Liver (tissue), 9 donors: ENCODE data around the gene WWOX. TPM values are rescaled to one million over a fixed set of nuclear protein-coding genes. Genes with fewer than 3 reads are reported as not detected.

Source experiments
- DNase-seq: peaks from one replicate; pipeline ENCODE4 v3.0.0-alpha.2; 2017; ENCODE audit warnings: low spot score
- H3K27ac ChIP-seq, 2 donors: one replicate each; pipeline ENCODE4 v1.7.0; 2013; ENCODE audit warnings: inconsistent platforms in 2 of 2, low read length in 2 of 2, control low read depth in 1 of 2, low read depth in 1 of 2, mild to moderate bottlenecking in 1 of 2
- H3K27me3 ChIP-seq, 4 donors: one replicate each; pipeline versions ENCODE4 v1.6.1 to v1.7.0; 2013; ENCODE audit warnings: low read length in 3 of 4, inconsistent platforms in 1 of 4, mild to moderate bottlenecking in 1 of 4, moderate library complexity in 1 of 4; ENCODE audit not compliant: control insufficient read depth in 4 of 4, insufficient read depth in 4 of 4
- H3K36me3 ChIP-seq, 4 donors: one replicate each; pipeline versions ENCODE4 v1.6.1 to v1.7.0; 2013; ENCODE audit warnings: low read length in 3 of 4, mild to moderate bottlenecking in 3 of 4, low read depth in 1 of 4, moderate library complexity in 1 of 4; ENCODE audit not compliant: control insufficient read depth in 4 of 4, insufficient read depth in 3 of 4
- H3K4me1 ChIP-seq, 4 donors: one replicate each; pipeline versions ENCODE4 v1.6.1 to v1.7.0; 2013; ENCODE audit warnings: low read length in 3 of 4, mild to moderate bottlenecking in 3 of 4, moderate library complexity in 1 of 4; ENCODE audit not compliant: control insufficient read depth in 4 of 4, insufficient read depth in 4 of 4
- H3K4me3 ChIP-seq, 3 donors: one replicate each; pipeline versions ENCODE4 v1.6.1 to v1.7.0; 2013; ENCODE audit warnings: low read length in 3 of 3, control low read depth in 1 of 3, low read depth in 1 of 3, mild to moderate bottlenecking in 1 of 3
- H3K9ac ChIP-seq, 2 donors: one replicate each; pipeline ENCODE4 v1.7.0; 2013; ENCODE audit warnings: low read length in 2 of 2, mild to moderate bottlenecking in 2 of 2, moderate library complexity in 2 of 2, control low read depth in 1 of 2, low read depth in 1 of 2
- H3K9me3 ChIP-seq, 4 donors: one replicate each; pipeline versions ENCODE4 v1.6.1 to v1.7.0; 2013; ENCODE audit warnings: low read length in 3 of 4; ENCODE audit not compliant: control insufficient read depth in 4 of 4
- CTCF ChIP-seq: fragments of 150-350 bp; IDR thresholded peaks from 2 replicates; pipeline ENCODE4 v1.5.1; 2017; ENCODE audit warnings: improper control_type of control experiment, low read depth, low read length; ENCODE audit not compliant: missing input control
- EGR1 ChIP-seq, 2 donors: IDR thresholded peaks; 2 replicates each; pipeline ENCODE4 v1.6.1; 2016 to 2018; ENCODE audit warnings: antibody characterized with exemption in 2 of 2, low read depth in 2 of 2
- FOXA1 ChIP-seq: IDR thresholded peaks from 2 replicates; pipeline ENCODE4 v1.6.1; 2016; ENCODE audit warnings: antibody characterized with exemption
- FOXA2 ChIP-seq: IDR thresholded peaks from 2 replicates; pipeline ENCODE4 v1.6.1; 2016; ENCODE audit warnings: antibody characterized with exemption
- GABPA ChIP-seq, 2 donors: IDR thresholded peaks in 1 of 2; conservative IDR thresholded peaks in 1 of 2; 2 replicates each; pipeline ENCODE4 v1.6.1; 2016; ENCODE audit warnings: antibody characterized with exemption in 2 of 2, mild to moderate bottlenecking in 1 of 2, moderate library complexity in 1 of 2
- HNF4A ChIP-seq, 2 donors: conservative IDR thresholded peaks; 2 replicates each; pipeline ENCODE4 v1.6.1; 2016; ENCODE audit warnings: antibody characterized with exemption in 2 of 2, mild to moderate bottlenecking in 2 of 2
- HNF4G ChIP-seq: IDR thresholded peaks from 2 replicates; pipeline ENCODE4 v1.6.1; 2016; ENCODE audit warnings: antibody characterized with exemption
- JUND ChIP-seq, 2 donors: IDR thresholded peaks; 2 replicates each; pipeline ENCODE4 v1.6.1; 2016; ENCODE audit warnings: antibody characterized with exemption in 2 of 2
- MAX ChIP-seq: IDR thresholded peaks from 2 replicates; pipeline ENCODE4 v1.6.1; 2016; ENCODE audit warnings: antibody characterized with exemption
- NR2F2 ChIP-seq: IDR thresholded peaks from 2 replicates; pipeline ENCODE4 v1.6.1; 2016; ENCODE audit warnings: antibody characterized with exemption
- RAD21 ChIP-seq, 2 donors: IDR thresholded peaks; 2 replicates each; pipeline ENCODE4 v1.6.1; 2016; ENCODE audit warnings: antibody characterized with exemption in 2 of 2, mild to moderate bottlenecking in 2 of 2
- REST ChIP-seq: IDR thresholded peaks from 2 replicates; pipeline ENCODE4 v1.6.1; 2016; ENCODE audit warnings: antibody characterized with exemption, mild to moderate bottlenecking
- RXRA ChIP-seq, 2 donors: IDR thresholded peaks; 2 replicates each; pipeline ENCODE4 v1.6.1; 2017 to 2018; ENCODE audit warnings: antibody characterized with exemption in 2 of 2, mild to moderate bottlenecking in 1 of 2
- SP1 ChIP-seq: IDR thresholded peaks from 2 replicates; pipeline ENCODE4 v1.6.1; 2018; ENCODE audit warnings: antibody characterized with exemption, mild to moderate bottlenecking
- TAF1 ChIP-seq: conservative IDR thresholded peaks from 2 replicates; pipeline ENCODE4 v1.6.1; 2016; ENCODE audit warnings: antibody characterized with exemption, mild to moderate bottlenecking
- YY1 ChIP-seq: IDR thresholded peaks from 2 replicates; pipeline ENCODE4 v1.6.1; 2016; ENCODE audit warnings: antibody characterized with exemption, mild to moderate bottlenecking
- WGBS: extraction: QIAGEN DNeasy Blood & Tissue Kit; methylation state at CpG from one replicate; pipeline ENCODE4 v1.1.7; 2013; 5-methylcytosine and 5-hydroxymethylcytosine counted together
- polyA plus RNA-seq, 2 donors: library from polyadenylated mRNA; stranded (reverse) in 1 of 2; unstranded in 1 of 2; fragments of 200-250 nt in 1 of 2; fragments of >200 nt in 1 of 2; fragmentation: Nextera tagmentation in 1 of 2; extraction: Ambion mirVana in 1 of 2; gene quantifications; one replicate each; pipeline versions ENCODE4 v1.2.1 to v1.2.3, GENCODE V29; 2013 to 2015
- total RNA-seq, 2 donors: library from RNA; depleted of rRNA; stranded (reverse); fragments of >200 nt; gene quantifications; one replicate each; pipeline ENCODE4 v1.2.3, GENCODE V29; 2014
- TF ChIP-seq, protein P1 (sequence below): IDR thresholded peaks from 2 replicates; pipeline ENCODE4 v1.6.1; 2016; ENCODE audit warnings: antibody characterized with exemption
- TF ChIP-seq, protein P2 (sequence below): IDR thresholded peaks from 2 replicates; pipeline ENCODE4 v1.6.1; 2016; ENCODE audit warnings: antibody characterized with exemption
- donor health status: healthy.
- donor health status: healthy.
- donor health status: healthy.
- donor health status: healthy.
- donor health status: healthy.

Gene WWOX
- total and polyA plus RNA-seq, 4 donors: 9.8 to 46.0 (median 15.3) TPM

DNA sequence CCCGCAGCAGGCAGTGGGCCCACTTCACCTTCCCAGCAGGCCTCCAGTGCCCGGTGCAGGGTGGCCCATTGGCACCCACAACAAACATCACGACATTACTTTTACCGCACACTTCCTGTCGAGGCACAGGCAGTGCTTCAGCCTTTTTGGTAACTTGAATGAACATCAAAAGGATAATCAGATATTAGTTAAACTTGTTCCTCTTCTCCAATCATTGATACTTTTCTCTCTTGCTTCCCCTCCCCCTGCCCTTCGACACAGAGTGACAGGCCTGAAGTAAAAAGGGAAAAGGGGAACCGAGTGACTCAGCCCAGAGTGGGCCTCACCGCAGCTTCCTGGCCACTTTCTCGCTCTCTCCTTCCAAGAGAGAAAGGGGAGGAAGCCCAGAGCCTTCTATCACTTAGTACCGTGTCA is 994.1 kb downstream of the WWOX start:
- no peak overlapping the region for H3K27ac ChIP-seq
- 80% methylated on average over 10 of the region's 10 CpGs for WGBS
- no peak overlapping the region for H3K9ac ChIP-seq
- no peaks in the 10 kb centered on the region for H3K9me3 ChIP-seq
- TF ChIP-seq EGR1 (IDR thresholded peaks at IDR 0.05; ENCODE audit: low read depth in 2 of 2) (no peak), HNF4A (conservative IDR thresholded peaks at IDR 0.05) (no peak), RAD21 (IDR thresholded peaks at IDR 0.05) (no peak), CTCF (no peak), FOXA2 (no peak), TAF1 (no peak), YY1 (no peak), JUND (IDR thresholded peaks at IDR 0.05) (no peak)
- TF ChIP-seq, protein P1, sequence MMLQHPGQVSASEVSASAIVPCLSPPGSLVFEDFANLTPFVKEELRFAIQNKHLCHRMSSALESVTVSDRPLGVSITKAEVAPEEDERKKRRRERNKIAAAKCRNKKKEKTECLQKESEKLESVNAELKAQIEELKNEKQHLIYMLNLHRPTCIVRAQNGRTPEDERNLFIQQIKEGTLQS: no peak
- H3K27me3 ChIP-seq: no peaks in the 10 kb centered on the region
- H3K36me3 ChIP-seq: no peaks in the 10 kb centered on the region
- DNase-seq: no peak
- no peak overlapping the region for H3K4me3 ChIP-seq
- H3K4me1 ChIP-seq: peaks cover 0 to 4% (median 0%) of the 10 kb centered on the region in 4 donors

DNA sequence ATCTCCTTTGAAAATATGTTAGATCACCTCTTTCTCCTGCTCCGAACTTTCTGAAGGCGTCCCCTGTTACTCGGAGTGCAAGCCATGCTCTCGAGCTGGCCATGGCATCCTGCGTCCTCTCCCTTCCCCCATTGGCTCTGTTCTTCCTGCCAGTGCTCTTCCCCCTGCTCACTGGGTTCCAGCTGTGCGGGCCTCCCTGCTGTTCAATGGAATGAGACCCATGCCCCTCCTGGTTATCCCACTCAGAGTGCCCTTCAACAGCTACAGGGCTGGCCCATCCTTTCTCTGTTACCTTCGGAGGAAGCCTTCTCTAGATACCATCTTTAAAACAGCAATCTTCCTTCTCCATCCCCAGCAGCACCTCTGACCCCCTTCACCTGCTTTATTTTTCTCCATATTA is 996.8 kb downstream of the WWOX start:
- H3K9me3 ChIP-seq: no peaks in the 10 kb centered on the region
- H3K4me1 ChIP-seq: no peaks in the 10 kb centered on the region
- 95% methylated on average over 7 of the region's 7 CpGs for WGBS
- no peaks in the 10 kb centered on the region for H3K27me3 ChIP-seq
- no peak for DNase-seq
- TF ChIP-seq JUND (IDR thresholded peaks at IDR 0.05): no peak
- TF ChIP-seq REST: no peak
- TF ChIP-seq NR2F2: no peak
- TF ChIP-seq FOXA2: no peak
- no peak for TF ChIP-seq EGR1 (IDR thresholded peaks at IDR 0.05; ENCODE audit: low read depth in 2 of 2)
- no peak for TF ChIP-seq RAD21 (IDR thresholded peaks at IDR 0.05)
- TF ChIP-seq MAX: no peak
- TF ChIP-seq, protein P1: no peak
- TF ChIP-seq RXRA (IDR thresholded peaks at IDR 0.05): no peak
- TF ChIP-seq HNF4G: no peak
- no peak for TF ChIP-seq YY1
- TF ChIP-seq TAF1: no peak
- no peak for TF ChIP-seq CTCF
- TF ChIP-seq HNF4A (conservative IDR thresholded peaks at IDR 0.05): no peak
- TF ChIP-seq GABPA (IDR thresholded peaks at IDR 0.05 in 1 of 2, conservative IDR thresholded peaks at IDR 0.05 in 1 of 2): no peak
- TF ChIP-seq SP1: no peak
- TF ChIP-seq, protein P2, sequence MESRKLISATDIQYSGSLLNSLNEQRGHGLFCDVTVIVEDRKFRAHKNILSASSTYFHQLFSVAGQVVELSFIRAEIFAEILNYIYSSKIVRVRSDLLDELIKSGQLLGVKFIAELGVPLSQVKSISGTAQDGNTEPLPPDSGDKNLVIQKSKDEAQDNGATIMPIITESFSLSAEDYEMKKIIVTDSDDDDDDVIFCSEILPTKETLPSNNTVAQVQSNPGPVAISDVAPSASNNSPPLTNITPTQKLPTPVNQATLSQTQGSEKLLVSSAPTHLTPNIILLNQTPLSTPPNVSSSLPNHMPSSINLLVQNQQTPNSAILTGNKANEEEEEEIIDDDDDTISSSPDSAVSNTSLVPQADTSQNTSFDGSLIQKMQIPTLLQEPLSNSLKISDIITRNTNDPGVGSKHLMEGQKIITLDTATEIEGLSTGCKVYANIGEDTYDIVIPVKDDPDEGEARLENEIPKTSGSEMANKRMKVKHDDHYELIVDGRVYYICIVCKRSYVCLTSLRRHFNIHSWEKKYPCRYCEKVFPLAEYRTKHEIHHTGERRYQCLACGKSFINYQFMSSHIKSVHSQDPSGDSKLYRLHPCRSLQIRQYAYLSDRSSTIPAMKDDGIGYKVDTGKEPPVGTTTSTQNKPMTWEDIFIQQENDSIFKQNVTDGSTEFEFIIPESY: no peak
- no peak for TF ChIP-seq FOXA1
- H3K27ac ChIP-seq: no peak overlapping the region
- no peak overlapping the region for H3K9ac ChIP-seq
- no peaks in the 10 kb centered on the region for H3K36me3 ChIP-seq
- H3K4me3 ChIP-seq: no peak overlapping the region
